IPS DF 4.7 (cell line): ENCODE measurements around the gene TBCEL.
"Not testable (repeated sequence)": the region's sequence is repeated elsewhere in the genome, so short reads cannot be mapped to it uniquely, and the experiment has no call there.

ENCODE experiments used
- DNase-seq: peaks from one replicate; pipeline ENCODE4 v3.0.0-alpha.2; 2013; ENCODE audit warnings: low spot score; ENCODE audit errors: extremely low read depth

TBCEL gene

GRCh38 chr11:121023848-121024751 lies at the start of gene TBCEL:
Gene TBCEL (plus strand): TSS chr11:121024102. CDS start chr11:121045691, 21,589 bp downstream.
- DNase-seq = no peak

DNA sequence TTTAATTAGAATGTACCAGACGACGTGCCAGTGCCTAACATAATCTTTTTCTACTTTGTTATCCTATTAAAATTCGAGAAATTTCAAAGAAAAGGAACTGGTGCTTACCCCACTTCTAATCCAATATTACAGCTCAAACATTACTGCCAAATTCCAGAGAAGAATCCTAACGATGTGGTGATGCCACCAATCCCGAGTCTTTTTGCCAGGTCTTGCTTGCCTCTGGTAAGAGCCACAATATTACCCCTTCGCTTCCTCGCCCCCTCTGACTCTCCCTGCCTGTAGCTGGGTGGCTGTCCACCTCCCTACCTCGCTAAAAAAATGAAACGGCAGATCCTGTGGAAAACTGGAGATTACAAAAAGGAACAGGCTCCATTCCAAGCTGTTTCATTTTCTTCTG lies 49.4 kb upstream of the TBCEL start:
- DNase-seq = no peak

DNA sequence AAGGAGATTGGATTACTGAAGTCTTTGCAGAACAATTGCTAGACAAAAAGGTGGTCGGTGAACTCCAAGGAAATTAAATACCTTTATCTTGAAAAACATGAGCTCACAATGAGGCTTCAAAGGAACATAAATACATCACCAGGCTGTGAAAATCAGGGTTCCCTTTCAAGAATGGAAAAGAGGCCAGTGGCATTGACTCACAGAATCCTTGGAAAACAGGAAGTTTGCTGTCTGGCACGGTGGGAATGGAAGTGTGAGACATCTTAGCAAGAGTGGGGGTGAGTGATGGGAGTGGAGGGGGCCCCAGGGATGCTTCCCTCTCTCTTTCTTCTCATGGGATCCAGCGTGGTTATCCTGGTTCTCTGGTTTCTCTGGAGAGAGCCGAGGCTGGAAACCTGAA lies 48.9 kb upstream of the TBCEL start:
- no peak for DNase-seq

DNA sequence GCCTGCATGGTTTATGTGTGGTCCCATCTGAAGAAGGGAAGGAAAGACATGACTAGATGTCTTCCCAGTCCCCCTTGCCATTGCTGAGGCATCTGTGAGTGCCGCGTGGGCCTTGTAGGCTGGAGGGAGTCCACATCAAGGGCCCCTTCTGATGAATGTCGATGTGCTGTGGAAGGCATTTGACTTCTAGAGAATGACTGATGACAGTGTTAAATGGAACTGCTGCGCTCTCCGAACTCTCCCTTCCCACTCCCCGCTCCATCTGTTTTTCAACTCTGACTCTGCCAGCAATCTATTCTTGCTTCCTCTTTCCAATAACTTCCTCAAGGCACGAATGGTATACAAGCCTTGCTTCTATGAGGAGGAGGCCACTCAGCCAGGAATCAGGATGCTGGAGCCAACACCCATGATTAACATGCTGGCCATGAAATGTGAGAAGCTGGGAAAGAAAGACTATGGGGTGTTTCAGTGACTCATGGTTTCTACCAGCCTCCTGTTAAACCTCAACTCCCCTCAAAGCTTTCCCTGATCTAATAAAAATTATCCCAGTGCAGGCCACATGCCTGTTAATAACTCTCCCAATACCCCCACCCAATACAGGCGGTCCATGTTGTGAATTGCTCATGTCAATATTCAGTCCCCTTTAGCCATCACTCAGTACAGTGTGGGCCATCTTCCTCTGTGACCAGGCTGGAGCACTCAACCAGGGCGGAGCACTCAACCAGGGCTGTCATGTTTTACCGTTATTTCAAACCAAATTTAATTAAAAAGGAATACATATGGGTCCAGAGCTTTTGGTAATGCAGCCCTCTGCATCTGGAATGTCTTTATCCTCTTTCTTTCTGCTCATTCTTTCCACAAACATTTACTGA lies 46.4 kb upstream of the TBCEL start:
- DNase-seq = no peak

DNA sequence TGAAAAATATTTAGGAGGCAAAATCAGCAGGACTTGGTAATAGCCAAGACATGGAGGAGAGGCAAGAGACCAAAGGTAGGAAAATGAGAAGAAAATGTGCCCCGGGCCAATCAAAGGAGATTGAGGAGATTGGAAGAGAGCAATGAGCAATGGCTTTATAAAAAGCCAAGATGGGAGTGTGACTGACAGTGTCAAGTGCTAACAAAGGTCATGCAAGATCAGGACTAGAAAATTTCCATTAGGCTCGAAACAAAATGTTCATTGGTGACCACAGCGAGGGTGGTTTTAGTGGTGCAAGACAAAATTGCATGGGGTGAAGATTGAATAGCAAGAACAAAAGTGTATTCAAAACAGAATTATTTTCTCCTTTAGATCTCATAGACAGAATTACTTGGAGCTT lies 45.2 kb upstream of the TBCEL start:
- no peak for DNase-seq

- no peak for DNase-seq
Observed at GRCh38 chr11:120985718-120986569, 38.0 kb upstream of the TBCEL start.

- no peak for DNase-seq
Observed at GRCh38 chr11:120988603-120989002, 35.3 kb upstream of the TBCEL start.

- no peak for DNase-seq
Observed at GRCh38 chr11:120991830-120992686, 31.8 kb upstream of the TBCEL start.

DNA sequence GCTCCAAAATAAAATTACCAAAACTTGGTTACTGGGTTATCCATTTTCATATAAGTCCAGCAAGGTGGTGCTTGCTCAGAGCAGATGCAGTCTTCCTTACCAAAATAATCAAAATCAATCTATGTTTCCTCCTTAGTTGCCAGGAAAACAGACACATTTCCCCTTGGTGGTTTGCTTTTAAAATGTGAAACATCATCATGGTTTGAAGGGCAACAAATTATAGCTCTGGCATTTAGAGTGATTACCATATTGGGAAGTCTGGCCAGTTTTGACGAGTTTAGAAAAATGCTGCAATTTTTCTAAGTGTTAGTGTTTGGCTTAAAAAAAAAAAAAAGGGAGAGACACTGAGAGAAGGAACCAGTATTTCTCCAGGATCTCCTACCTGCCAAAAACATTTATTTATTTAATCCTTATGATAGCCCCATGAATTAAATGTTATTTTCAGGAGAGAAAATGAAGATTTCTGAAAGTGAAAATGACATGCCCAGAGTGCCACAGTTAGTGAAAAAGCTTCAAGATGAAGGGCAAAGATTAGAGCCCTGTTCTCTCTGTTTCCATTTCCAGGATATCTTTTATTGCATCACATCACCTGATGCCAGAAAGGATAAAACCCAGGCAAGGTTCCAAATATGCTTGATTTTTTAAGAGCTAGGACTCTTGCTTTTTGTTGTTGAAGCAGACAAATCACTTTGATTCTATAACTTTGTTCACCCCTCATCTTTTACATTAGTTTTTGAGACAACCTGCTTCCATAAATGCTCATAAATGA lies 29.6 kb upstream of the TBCEL start:
- no peak for DNase-seq

GRCh38 chr11:120995184-120995583 lies 28.7 kb upstream of the TBCEL start:
- DNase-seq = no peak

DNA sequence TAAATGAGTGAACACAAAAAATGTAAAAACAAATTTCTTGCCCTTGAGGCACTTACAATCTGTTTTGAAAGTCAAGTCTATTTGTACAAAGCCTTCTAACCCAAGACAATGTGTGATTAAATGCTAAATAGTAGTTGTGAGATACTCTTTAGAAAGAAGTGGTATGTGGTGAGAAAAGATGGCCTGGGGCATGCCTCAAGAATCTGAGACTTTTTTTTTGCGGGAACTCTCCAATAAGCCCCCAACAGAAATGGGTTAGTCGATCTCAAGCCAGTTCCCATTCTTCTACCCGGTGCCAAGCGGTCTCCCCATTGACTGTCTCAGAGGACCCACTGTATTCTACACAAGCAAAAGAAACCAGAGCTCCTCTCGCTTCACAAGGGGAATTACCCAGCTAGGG lies 26.9 kb upstream of the TBCEL start:
- no peak for DNase-seq

GRCh38 chr11:120998581-120998980 lies 25.3 kb upstream of the TBCEL start:
- no peak for DNase-seq

- DNase-seq = no peak
Observed at GRCh38 chr11:121004206-121004840, 19.6 kb upstream of the TBCEL start.

GRCh38 chr11:121006922-121007321 lies 17.0 kb upstream of the TBCEL start:
- no peak for DNase-seq

GRCh38 chr11:121008551-121008950 lies 15.4 kb upstream of the TBCEL start:
- no peak for DNase-seq

- DNase-seq = no peak
Observed at GRCh38 chr11:121012091-121012490, 11.8 kb upstream of the TBCEL start.

DNA sequence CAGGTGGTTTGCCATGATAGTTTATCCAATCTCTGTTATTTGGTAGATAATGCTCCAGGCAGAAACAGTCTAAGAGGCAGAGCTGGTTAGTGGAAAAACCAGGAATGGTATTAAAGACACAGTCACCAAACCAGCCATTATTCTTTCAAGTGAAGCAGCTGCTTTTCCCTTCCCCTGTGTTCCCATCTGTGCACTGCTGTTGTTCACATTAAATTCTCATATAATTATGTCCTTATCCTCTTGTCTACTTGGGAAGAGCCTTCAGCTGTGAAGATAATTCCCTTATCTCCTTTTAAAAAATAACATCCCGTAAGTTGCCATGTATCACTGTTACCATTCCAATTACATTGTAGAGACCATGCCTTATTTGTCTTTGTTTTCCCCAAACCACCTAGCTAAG lies 5.2 kb upstream of the TBCEL start:
- no peak for DNase-seq

- DNase-seq = not testable (repeated sequence)
Observed at GRCh38 chr11:121021718-121022117, 2.2 kb upstream of the TBCEL start.

GRCh38 chr11:121024989-121025388 lies 1.1 kb downstream of the TBCEL start:
- no peak for DNase-seq
